Nephron (organoid): ENCODE results near the gene CCDC33.

Source experiments
- H3K27ac Mint-ChIP-seq, 3 experiments: 2 replicates each; pipeline ENCODE4 v1.8.0; 2020; ENCODE audit warnings: mixed read lengths in 3 of 3, mild to moderate bottlenecking in 2 of 3, moderate library complexity in 1 of 3
- H3K27me3 Mint-ChIP-seq: 2 replicates; pipeline ENCODE4 v1.8.0; 2021; ENCODE audit warnings: low read depth, mild to moderate bottlenecking, moderate library complexity, mixed read lengths
- H3K36me3 Mint-ChIP-seq: 2 replicates; pipeline ENCODE4 v1.8.0; 2020; ENCODE audit warnings: low read depth, mixed read lengths
- H3K4me1 Mint-ChIP-seq: 2 replicates; pipeline ENCODE4 v1.8.0; 2020; ENCODE audit warnings: mixed read lengths
- H3K4me3 Mint-ChIP-seq, 3 experiments: 2 replicates each; pipeline ENCODE4 v1.8.0; 2020; ENCODE audit warnings: mild to moderate bottlenecking in 3 of 3, mixed read lengths in 3 of 3, moderate library complexity in 2 of 3
- H3K9me3 Mint-ChIP-seq: 2 replicates; pipeline ENCODE4 v1.8.0; 2020; ENCODE audit warnings: mixed read lengths
- CTCF ChIP-seq, 3 experiments: fragments of 200-600 bp; sonication (generic); IDR thresholded peaks; one replicate each; pipeline ENCODE4 v1.5.0; 2021; ENCODE audit warnings: antibody characterized with exemption in 3 of 3; ENCODE audit not compliant: unreplicated experiment in 3 of 3

Gene CCDC33

GRCh38 chr15:74312445-74313007 is 76.4 kb downstream of the CCDC33 start:
- Mint-ChIP-seq H3K4me3 (peak overlapping the region in 1 of 3 experiments; percentile 23), H3K4me1 (peaks cover 76% of the 10 kb centered on the region), H3K36me3 (no peaks in the 10 kb centered on the region), H3K27me3 (peaks cover 19% of the 10 kb centered on the region), H3K9me3 (no peaks in the 10 kb centered on the region), H3K27ac (peak overlapping the region in 1 of 3 experiments; percentile 88)
- no peak for TF ChIP-seq CTCF (IDR thresholded peaks at IDR 0.05; ENCODE audit: unreplicated experiment in 3 of 3)

- Mint-ChIP-seq H3K27me3 (peaks cover 13% of the 10 kb centered on the region), H3K36me3 (no peaks in the 10 kb centered on the region), H3K9me3 (no peaks in the 10 kb centered on the region), H3K4me3 (no peak overlapping the region), H3K4me1 (peaks cover 67% of the 10 kb centered on the region), H3K27ac (peak overlapping the region; percentile 17 to 66 (median 28))
- TF ChIP-seq CTCF (IDR thresholded peaks at IDR 0.05; ENCODE audit: unreplicated experiment in 3 of 3), result no peak
Measured at GRCh38 chr15:74313889-74314288, 77.8 kb downstream of the CCDC33 start.

GRCh38 chr15:74314795-74315438 is 78.8 kb downstream of the CCDC33 start:
- no peaks in the 10 kb centered on the region for H3K9me3 Mint-ChIP-seq
- peaks cover 7% of the 10 kb centered on the region for H3K27me3 Mint-ChIP-seq
- H3K4me3 Mint-ChIP-seq, result no peak overlapping the region
- H3K4me1 Mint-ChIP-seq, result peaks cover 61% of the 10 kb centered on the region
- no peaks in the 10 kb centered on the region for H3K36me3 Mint-ChIP-seq
- peak overlapping the region; percentile 73 to 94 (median 93) for H3K27ac Mint-ChIP-seq
- no peak for TF ChIP-seq CTCF (IDR thresholded peaks at IDR 0.05; ENCODE audit: unreplicated experiment in 3 of 3)

- Mint-ChIP-seq H3K9me3 (no peaks in the 10 kb centered on the region), H3K4me1 (peaks cover 66% of the 10 kb centered on the region), H3K27ac (peak overlapping the region; percentile 73 to 94 (median 93)), H3K27me3 (peaks cover 5% of the 10 kb centered on the region), H3K4me3 (no peak overlapping the region), H3K36me3 (no peaks in the 10 kb centered on the region)
- no peak for TF ChIP-seq CTCF (IDR thresholded peaks at IDR 0.05; ENCODE audit: unreplicated experiment in 3 of 3)
Measured at GRCh38 chr15:74315626-74316025, 79.5 kb downstream of the CCDC33 start.

- TF ChIP-seq CTCF (IDR thresholded peaks at IDR 0.05; ENCODE audit: unreplicated experiment in 3 of 3), result no peak
- Mint-ChIP-seq H3K9me3 (no peaks in the 10 kb centered on the region), H3K36me3 (no peaks in the 10 kb centered on the region), H3K4me1 (peaks cover 68% of the 10 kb centered on the region), H3K4me3 (peak overlapping the region; percentile 39 to 70 (median 54)), H3K27ac (peak overlapping the region; percentile 93 to 95 (median 94)), H3K27me3 (no peaks in the 10 kb centered on the region)
Measured at GRCh38 chr15:74316141-74316540, 80.0 kb downstream of the CCDC33 start.
